ENCODE data around the gene KSR1. TPM values are rescaled to one million over a fixed set of nuclear protein-coding genes. Genes with fewer than 3 reads are reported as not detected.
"Not testable (repeated sequence)": the region's sequence is repeated elsewhere in the genome, so short reads cannot be mapped to it uniquely, and the experiment has no call there.

KSR1 gene
- 100 to 1,000 TPM in 1 of 2 donors, 10 to 100 TPM in 1; 99.9 to 142 TPM for total RNA-seq

- no peaks in the 10 kb centered on the region for H3K9me3 ChIP-seq
- peak within 1 kb of the TSS; percentile 48 to 65 for H3K4me3 ChIP-seq
- DNase-seq: peak; percentile 88 to 93 (median 90)
- H3K27me3 ChIP-seq: no peaks in the 10 kb centered on the region
- TF ChIP-seq POLR2A (IDR thresholded peaks at IDR 0.05): peak; percentile 78 to 86 (median 81)
- TF ChIP-seq, protein P1, sequence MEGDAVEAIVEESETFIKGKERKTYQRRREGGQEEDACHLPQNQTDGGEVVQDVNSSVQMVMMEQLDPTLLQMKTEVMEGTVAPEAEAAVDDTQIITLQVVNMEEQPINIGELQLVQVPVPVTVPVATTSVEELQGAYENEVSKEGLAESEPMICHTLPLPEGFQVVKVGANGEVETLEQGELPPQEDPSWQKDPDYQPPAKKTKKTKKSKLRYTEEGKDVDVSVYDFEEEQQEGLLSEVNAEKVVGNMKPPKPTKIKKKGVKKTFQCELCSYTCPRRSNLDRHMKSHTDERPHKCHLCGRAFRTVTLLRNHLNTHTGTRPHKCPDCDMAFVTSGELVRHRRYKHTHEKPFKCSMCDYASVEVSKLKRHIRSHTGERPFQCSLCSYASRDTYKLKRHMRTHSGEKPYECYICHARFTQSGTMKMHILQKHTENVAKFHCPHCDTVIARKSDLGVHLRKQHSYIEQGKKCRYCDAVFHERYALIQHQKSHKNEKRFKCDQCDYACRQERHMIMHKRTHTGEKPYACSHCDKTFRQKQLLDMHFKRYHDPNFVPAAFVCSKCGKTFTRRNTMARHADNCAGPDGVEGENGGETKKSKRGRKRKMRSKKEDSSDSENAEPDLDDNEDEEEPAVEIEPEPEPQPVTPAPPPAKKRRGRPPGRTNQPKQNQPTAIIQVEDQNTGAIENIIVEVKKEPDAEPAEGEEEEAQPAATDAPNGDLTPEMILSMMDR (IDR thresholded peaks at IDR 0.05): peak in 5 of 7 experiments; percentile 9 to 49 (median 42)
- peak within 1 kb of the TSS; percentile 51 to 82 (median 80) for H3K27ac ChIP-seq
- WGBS, 2 donors: 1% methylated on average over 70 of the region's 88 CpGs; no CpG with 5 or more reads in 1 of the 2 donors
- intact Hi-C loops (cut with DNase I): no loop called here
- H3K4me1 ChIP-seq: peaks cover 44% of the 10 kb centered on the region
- ATAC-seq: peak; percentile 94
- no peaks in the 10 kb centered on the region for H3K36me3 ChIP-seq (replicated peaks in 1 of 2; ENCODE audit: insufficient read depth in 1 of 2, low read depth in 2 of 2)
Measured at GRCh38 chr17:27455914-27456680, at the start of gene KSR1. Gene KSR1, plus strand, starts transcription at chr17:27456448. Its CDS starts 196 bp downstream, at chr17:27456644.

- Histone ChIP-seq H3K36me3 (replicated peaks in 1 of 2; ENCODE audit: insufficient read depth in 1 of 2, low read depth in 2 of 2) (no peaks in the 10 kb centered on the region), H3K9me3 (no peaks in the 10 kb centered on the region), H3K27me3 (no peaks in the 10 kb centered on the region), H3K4me3 (no peak overlapping the region), H3K4me1 (peaks cover 15% of the 10 kb centered on the region), H3K27ac (no peak overlapping the region)
- DNase-seq (no peak), ATAC-seq (no peak)
- intact Hi-C loops (cut with DNase I): no loop called here
- 54% methylated on average over 6 of the region's 6 CpGs for WGBS, 2 donors
- TF ChIP-seq POLR2A (IDR thresholded peaks at IDR 0.05): no peak
- TF ChIP-seq, protein P1 (IDR thresholded peaks at IDR 0.05): peak in 1 of 7 experiments; percentile 19
Measured at GRCh38 chr17:27407916-27408864, 48.1 kb upstream of the KSR1 start.

GRCh38 chr17:27408891-27409290, 47.4 kb upstream of the KSR1 start:
- Histone ChIP-seq H3K27ac (no peak overlapping the region), H3K36me3 (replicated peaks in 1 of 2; ENCODE audit: insufficient read depth in 1 of 2, low read depth in 2 of 2) (no peaks in the 10 kb centered on the region), H3K4me1 (peaks cover 15% of the 10 kb centered on the region), H3K9me3 (no peaks in the 10 kb centered on the region), H3K4me3 (no peak overlapping the region), H3K27me3 (no peaks in the 10 kb centered on the region)
- 67 to 68% methylated on average over 3 to 4 of the region's 4 CpGs for WGBS, 2 donors
- intact Hi-C loops (cut with DNase I): no loop called here
- DNase-seq (no peak), ATAC-seq (no peak)
- no peak for TF ChIP-seq POLR2A (IDR thresholded peaks at IDR 0.05)
- TF ChIP-seq, protein P1 (IDR thresholded peaks at IDR 0.05): no peak

GRCh38 chr17:27412158-27412557, 44.1 kb upstream of the KSR1 start:
- WGBS, 2 donors: 78 to 80% methylated on average over 9 of the region's 9 CpGs
- H3K4me3 ChIP-seq; H3K36me3 ChIP-seq (replicated peaks in 1 of 2; ENCODE audit: insufficient read depth in 1 of 2, low read depth in 2 of 2); ATAC-seq; H3K9me3 ChIP-seq; DNase-seq; H3K27me3 ChIP-seq; intact Hi-C loops (cut with DNase I); H3K27ac ChIP-seq: not testable (repeated sequence)
- peaks cover 15% of the 10 kb centered on the region for H3K4me1 ChIP-seq

GRCh38 chr17:27413315-27413714, 42.9 kb upstream of the KSR1 start:
- Histone ChIP-seq H3K9me3 (no peaks in the 10 kb centered on the region), H3K4me1 (peaks cover 5% of the 10 kb centered on the region), H3K27ac (no peak overlapping the region), H3K4me3 (no peak overlapping the region), H3K36me3 (replicated peaks in 1 of 2; ENCODE audit: insufficient read depth in 1 of 2, low read depth in 2 of 2) (no peaks in the 10 kb centered on the region), H3K27me3 (no peaks in the 10 kb centered on the region)
- ATAC-seq (no peak), DNase-seq (no peak)
- WGBS, 2 donors: 45 to 53% methylated on average over 2 of the region's 2 CpGs
- intact Hi-C loops (cut with DNase I): no loop called here
- TF ChIP-seq, protein P1 (IDR thresholded peaks at IDR 0.05): no peak
- TF ChIP-seq POLR2A (IDR thresholded peaks at IDR 0.05): no peak
